DMS53 treated with DMSO at 0.1 percent for 48 hours (cell line): Measurements from ENCODE around the gene BFSP2.

ENCODE experiments used
- DNase-seq: peaks from one replicate; lab custom pipeline; 2025; ENCODE audit not compliant: unreplicated experiment; lab: John Stamatoyannopoulos, UW

The BFSP2 gene

DNA sequence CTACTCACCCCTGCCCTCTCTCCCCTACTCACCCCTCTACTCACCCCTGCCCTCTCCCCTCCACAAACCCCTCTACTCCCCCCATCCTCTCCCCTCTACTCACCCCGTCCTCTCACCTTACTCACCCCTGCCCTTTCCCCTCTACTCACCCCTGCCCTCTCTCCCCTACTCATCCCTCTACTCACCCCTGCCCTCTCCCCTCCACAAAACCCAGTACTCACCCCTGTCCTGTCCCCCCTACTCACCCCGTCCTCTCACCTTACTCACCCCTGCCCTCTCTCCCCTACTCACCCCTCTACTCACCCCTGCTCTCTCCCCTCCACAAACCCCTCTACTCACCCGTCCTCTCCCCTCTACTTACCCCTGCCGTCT is 14.2 kb downstream of the BFSP2 start:
- DNase-seq, result no peak

DNA sequence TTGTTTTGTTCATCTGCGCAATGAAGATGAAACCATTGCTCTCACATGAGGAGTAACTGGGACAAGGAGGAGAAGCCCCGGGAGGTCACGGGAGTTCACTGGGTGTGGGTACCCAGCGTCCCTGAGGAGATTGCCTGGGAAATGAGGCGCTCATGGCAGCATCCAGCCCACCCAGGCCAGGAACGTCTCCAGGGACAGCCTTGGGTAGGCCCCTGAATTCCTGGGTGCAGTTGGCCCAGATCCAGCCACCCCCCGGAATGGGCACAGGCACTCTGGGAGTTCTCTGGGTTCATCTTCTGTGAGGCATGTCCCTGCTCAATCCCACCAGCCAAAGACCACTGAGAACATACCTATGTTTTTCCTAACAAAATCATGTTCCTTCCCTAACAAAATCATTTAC is 18.5 kb downstream of the BFSP2 start:
- no peak for DNase-seq

DNA sequence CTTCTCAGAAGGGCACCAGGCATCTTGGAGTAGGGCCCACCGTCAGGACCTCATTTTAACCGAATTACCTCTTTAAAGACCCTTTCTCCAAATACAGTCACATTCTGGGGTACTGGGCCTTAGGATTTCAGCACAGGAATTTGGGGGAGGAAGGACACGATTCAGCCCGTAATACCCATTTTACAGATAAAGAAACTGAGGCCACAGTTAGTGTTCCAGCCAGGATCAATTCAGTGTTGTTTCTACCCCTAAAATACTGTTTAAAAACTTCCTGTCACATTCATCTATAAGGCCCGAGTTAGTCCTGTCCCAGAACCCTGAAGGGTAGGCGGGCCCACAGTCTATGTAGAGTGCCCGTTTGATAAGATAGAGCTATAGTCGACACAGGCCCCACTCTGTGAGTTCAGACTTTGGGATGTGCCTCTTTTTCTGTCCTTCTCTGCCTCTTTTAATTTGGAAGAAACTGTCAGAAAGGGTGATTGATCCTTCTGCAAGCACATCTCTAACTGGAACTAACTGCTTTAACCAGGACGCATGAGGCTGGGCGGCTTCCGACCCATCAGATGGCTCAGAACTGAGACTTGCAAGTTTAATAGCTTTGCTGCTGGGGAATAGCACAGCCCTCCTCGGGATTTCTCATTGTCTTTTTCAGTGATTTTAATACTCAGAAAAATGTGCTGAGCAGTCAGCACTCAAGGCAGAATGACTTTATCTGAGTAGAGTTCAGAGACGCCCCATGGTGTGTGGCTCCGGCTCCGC is 19.5 kb downstream of the BFSP2 start:
- no peak for DNase-seq

DNA sequence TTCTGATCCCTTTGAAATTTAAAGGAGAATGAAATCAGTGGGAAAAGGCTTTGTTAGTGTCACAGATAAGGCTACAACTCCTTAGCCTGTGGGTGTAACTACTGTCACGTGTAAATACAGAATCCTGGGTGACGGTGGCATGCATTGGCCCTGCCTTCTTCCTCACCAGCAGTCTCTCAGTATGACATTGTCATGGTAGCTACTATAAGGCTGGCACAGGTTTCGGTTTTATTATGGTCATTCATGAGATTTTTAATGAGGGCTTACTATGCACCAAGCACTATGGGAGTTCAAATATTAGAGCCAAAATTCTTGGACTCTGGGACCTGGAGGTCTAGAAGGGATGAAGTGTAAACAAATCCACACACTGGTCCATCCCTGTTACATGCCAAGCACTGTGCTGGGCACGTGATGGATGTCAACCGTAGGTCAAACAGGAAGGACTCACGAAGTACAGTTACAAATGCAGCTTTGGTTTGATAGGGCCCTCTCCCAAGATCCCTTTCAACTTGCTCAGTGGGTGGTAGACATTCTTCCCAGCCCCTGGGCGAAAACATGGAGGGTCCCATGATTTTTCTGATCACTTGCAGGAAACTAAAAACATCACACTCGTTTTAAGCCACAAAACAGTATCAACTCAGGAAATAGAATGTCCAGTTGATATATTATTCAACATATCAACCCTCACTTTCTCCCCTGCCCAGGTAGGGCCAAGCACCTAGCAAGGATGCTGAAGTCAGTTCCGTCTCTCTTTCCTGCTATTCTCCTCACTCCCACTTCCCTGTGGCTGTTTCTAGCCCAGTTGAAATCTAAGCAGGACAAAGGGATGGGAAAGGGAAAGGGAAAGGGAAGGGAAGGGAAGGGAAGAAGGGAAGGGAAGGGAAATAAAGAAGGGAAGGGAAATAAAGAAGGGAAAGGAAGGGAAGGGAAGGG is 25.3 kb downstream of the BFSP2 start:
- DNase-seq, result no peak

DNA sequence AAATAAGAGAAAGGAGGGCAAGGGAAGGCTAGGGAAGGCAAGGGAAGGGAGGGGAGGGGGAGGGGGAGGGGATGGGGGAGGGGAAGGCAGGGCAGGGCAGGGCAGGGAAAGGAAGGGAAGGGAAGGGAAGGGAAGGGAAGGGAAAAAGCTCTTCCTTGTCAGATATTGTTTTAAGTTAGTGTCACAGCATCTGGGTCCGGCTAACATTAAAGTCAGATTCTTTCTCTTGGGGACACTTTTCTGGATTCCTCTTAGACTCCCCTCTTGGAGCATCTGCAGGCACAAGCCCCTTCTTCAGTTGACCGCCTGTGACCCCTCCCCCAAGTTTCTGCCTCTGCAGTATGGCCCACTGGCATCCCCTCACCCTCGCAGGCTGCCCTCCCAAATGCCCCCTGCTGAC is 26.0 kb downstream of the BFSP2 start:
- no peak for DNase-seq

DNA sequence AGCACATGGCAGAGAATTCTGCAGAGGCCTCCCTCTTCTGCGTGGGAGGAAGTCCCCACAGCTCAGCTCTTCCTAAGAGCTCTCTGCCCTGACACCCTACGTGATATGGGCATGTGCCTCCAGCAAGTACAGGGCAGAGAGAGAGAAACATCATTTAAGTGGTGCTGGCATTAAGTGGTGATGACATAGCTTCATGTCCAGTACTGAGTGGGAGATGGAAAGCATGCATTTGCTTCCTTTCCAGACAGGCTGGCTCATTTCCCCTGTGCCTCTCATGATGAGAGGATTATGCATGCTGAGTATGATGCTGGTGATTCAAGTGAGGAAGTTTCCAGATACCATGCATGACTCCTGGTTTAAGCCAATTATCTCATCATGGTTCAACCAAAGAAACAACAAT is 26.9 kb downstream of the BFSP2 start:
- no peak for DNase-seq

DNA sequence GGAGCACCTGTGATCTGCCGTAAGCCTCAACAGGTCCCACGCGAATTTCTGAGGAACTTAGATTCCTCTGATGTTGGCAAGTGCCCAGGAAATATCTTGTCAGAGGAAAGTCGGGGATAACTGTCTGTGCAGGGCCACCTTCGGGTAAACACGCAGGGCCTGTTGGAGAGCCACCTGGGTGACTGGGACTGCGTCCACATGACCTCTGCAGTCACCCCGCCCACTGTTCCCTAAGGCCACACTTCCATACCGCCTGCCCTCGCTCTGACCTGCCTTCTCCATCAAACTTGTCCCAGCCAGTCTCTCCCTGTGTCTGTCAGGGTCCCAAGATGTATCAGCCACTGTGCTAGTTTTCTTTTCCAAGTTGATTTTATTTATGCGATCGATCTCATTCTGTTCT is 28.7 kb downstream of the BFSP2 start:
- no peak for DNase-seq

DNA sequence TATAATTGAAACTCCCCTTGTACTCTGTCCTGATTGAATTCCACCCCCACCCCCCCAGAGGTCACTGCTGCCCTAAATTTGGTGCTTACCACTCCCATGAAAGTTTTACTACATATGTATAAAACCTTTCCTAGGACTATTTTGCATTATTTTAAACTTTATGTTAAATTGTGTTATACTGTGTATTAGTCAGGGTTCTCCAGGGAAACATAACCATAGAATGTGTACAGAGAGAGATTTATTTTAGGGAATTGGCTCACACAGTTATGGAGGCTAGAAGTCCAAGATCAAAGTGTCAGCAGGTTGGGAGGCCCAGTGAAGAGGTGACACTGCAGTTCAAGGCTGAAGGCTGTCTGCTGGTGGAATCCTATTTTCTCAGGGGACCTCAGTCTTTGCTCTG is 29.2 kb downstream of the BFSP2 start:
- DNase-seq, result no peak

DNA sequence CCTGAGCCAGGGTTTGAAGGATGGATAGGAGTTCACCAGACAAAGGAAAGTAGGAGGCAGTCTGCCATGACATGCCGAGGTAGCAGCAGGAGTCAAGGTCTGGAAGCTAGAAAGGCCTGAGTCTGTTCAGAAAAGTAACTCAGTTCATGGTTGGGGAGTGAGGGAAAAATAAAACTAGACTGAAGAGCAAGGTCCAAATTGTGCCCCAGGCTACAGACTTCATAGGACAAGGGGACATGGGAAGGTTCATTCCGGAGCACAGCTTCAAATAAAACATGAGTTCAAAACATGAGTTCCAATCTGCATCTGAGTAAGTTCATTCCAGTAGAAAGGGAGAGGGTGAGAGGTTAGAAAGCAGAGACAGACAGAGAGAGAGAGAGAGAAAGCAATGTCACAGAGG is 39.7 kb downstream of the BFSP2 start:
- DNase-seq, result no peak

DNA sequence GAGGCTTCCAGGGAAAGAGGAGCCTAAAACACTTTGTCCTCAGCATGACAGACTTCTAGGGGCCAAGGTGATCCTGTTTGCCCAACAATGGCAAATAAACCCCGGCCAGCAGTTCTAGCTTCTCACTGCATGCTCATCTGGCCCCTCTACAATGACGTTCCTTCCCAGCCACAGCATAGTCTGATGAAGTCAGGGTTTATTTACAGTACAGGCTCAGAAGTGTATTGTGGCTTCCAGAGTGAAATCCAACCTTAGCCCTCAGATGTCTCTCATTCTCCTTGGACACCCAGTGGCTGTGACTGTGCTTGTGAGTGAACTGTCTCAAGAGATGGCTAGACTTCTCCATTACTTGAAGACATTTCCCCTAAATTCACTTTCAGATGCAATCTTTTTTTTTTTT is 40.8 kb downstream of the BFSP2 start:
- DNase-seq, result no peak

DNA sequence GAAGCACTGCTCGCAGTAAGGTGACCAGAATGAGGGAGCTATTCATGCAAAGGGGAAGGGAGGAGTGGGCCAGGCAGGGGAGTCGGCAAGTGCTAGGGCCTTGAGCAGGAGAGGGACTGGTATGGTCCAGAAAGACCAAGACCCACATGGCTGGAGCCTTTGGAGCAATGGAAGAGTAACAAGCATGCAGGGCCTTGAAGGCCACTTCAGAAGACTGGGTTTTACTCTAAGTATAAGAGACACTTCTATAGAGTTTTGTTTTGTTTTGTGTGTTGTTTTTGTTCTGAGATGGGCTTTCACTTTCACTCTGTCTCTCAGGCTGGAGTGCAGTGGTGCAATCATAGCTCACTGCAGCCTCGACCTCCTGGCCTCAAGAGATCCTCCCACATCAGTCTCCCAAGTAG is 42.0 kb downstream of the BFSP2 start:
- DNase-seq, result no peak

DNA sequence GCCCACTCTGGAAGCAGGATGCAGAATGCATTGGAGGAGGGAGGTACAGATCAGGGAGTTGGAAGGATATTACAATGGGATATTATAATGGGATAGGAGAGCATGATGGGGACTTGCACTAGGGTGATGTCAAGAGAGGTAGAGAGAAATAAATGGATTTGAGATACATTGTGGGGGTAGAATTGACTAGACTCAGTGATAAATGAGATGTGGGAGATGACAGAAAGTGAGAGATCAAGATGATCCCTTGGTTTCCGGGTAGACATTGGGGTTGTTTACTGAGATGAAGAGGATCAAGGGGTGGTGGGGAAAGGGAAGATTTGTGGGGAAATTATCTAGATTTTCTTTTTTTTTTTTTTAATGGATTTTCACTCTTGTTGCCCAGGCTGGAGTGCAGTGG is 42.7 kb downstream of the BFSP2 start:
- no peak for DNase-seq

DNA sequence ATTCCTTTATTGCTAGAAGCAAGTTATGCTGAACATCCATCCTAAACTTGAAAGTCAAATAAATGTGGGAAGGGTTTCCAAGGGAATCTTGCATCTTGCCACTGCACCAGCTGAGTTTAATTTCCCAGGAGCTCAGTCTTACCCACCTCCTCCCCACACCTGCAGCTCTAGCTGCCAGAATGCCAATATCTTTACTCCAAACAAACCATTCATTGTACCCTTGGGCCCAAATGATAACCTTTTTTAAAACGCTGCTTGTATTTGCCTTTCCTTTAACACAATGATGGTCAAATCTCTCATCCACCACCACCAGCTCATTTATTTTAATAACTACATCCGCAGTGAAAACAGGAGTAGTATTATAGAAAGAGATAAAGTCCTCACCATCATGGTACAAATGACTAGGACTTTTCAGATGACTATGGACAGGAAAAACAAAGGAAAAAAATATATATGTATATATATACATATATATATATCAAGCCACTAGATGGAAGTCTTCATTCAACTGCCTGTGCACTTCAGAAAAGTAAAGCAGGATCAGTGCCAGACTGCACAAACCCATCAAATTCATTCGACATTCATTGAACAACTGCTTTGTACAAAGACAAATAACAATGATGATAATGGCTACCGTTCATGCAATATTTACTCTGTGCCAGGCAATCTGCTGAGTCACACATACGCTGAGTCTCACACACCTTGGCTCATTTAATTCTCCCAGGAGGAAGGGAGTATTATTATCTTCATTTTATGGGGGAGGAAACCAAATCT is 44.0 kb downstream of the BFSP2 start:
- DNase-seq, result peak; percentile 58

DNA sequence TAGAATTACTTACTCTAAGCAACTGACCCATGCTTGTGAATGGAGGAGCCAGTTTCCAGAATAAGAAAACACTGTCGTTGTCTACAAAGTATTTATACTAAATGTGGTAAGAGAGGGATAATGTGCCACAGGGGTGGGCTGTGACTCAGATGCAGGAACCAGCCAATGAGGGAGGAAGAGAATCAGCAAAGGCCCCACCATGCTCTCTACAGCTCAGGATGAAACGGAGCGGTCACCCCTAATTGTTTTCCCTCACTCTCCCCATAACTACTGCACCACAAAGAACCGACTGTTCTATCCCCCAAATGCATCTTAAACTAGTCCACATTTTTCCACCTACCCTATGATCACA is 44.5 kb downstream of the BFSP2 start:
- no peak for DNase-seq

DNA sequence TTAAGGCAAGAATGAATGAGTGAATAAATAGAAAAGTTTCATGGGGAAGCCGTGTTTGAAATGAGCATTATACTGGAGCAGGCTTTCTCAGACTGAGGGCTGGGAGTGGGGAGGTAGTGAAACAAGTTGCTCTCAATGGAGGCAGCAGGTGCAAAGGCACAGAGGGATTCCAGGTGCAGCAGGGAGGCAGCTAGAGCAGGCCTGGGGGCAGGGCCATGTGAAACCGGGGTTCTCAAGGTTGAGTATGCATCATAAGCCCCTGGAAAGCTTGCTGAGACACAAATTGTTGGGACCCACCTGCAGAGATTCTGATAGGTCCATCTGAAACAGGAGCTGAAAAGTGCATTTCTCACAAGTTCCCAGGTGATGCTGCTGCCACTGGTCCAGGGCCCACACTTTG is 45.3 kb downstream of the BFSP2 start:
- DNase-seq, result no peak

DNA sequence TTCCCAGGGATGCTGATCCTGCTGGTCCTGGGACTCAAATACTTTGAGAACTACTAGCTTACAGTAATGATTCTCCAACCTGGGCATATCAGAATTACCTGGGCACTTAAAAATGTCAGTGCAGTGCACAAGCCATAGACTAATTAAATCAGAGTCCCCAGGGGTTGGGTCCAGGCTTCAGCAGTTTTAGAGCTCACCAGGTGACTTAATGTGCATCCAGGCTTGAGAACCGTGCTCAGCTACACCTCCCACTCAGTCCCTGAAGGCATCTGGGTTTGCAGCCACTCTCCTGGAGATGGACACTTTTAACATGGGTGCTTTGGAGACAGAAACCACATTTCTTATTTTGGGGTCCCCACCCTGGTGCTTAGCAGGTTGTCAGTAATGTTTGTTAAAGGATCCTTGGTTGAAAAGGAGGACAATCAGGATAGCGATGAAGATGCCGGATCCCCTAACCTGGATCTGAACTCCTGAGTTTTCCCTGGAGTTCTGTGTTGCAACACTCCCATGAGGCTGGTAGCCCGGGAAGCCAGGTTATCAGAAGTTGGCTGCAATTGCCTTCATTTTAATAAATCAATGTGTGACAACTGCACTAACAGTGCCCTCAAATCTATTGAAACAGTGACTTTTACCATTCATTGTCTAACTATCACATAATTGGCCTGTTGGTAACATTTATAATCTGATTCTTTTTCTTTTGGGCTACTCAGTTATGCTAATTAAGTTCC is 48.1 kb downstream of the BFSP2 start:
- no peak for DNase-seq

DNA sequence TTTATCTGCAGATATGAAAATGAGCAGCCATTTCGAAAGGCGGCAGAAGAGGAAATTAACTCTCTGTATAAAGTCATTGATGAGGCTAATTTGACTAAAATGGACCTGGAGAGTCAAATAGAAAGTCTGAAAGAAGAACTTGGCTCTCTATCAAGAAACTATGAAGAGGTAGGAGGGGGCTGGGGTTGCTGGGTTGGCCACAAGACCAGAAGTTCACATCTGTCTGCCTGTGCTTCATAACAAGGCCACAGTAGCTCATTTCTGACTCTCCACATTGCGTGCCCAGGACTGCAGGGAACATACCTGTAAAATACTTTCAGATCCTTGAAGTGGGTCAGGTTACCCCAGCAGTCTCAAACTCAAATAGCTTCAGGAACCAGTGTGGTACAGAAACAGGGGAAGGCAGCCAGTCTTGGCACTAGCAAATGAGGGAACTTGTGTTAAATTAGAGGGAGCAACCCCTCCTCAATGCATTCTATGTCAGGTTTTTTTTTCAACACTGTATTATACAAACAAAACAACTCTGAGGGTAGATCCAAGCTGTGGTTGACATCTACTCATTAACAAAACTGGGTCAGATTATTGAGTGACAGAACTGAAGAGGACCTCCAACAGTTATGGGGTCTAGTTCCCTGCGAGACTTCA is 48.7 kb downstream of the BFSP2 start:
- no peak for DNase-seq

DNA sequence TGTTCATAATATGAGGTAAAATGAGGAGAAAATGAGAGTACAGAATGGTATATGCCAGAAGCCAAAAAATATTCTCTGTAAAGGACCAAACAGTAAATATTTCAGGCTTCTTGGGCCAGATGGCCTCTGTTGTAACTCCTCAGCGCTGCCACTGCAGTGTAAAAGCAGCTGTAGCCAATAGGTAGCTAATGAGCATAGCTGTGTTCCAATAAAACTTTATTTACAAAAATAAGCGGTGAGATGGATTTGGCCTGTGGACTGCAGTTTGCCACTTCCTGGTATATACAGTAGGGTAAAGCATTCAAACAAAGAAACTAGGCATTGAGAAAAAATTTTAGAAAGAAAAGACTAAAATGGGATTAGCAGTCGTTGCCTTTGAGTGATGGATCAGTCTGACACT is 51.5 kb downstream of the BFSP2 start:
- DNase-seq, result no peak

DNA sequence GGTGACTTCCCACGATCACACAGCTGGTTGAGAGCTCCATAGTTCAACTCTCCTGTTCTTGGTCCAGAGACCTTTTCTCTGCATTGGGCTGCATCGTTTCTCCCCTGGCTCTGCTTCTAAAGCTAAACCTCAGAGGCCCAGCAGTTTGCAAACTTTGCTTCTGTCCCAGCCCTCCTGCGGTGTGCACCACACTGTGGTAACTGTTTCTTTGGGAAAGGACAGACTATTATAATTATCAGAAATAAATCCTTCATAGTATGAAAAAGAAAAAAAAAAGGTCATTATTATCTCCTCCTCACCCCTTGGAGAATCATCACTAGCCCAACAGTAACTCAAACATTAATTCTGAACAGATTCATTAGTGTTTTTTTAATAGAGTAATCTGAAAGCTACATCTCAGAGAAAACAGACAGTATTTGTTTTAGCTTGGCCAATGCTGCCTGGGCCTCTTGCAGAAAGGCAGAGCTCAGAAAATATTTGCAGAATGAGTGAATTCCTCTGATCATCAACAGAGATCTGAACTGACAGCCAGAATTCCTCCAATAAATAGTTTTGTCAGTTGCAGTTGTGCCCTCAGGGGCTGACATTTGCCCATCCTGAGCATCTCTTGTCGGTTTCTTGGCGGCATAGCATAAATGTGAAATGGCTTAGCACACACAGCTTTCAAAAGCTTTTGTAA is 52.9 kb downstream of the BFSP2 start:
- no peak for DNase-seq

DNA sequence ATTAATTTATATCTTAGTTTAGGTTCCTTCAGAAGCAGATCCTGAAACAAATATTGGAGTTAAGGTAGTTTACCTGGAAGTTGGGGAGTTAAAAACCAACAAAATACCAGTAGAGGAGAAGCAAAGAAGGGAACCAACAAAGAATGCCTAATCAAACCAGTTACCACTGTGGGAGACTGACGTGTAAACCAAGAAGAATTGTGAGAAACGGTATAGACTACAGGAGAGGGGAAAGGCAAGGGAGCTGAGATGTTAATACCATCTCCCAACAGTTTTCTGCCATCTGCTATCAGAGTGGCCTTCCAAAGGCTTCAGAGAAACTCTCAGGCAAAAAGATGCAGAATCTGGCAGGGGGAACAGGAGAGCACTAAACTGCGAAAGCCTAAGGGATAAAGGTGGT is 53.5 kb downstream of the BFSP2 start:
- no peak for DNase-seq
